IPS-15b (cell line): Measurements from ENCODE around the gene EFEMP2.
"Not testable (repeated sequence)": the region's sequence is repeated elsewhere in the genome, so short reads cannot be mapped to it uniquely, and the experiment has no call there.

Experiments used
- H3K27me3 ChIP-seq: one replicate; pipeline ENCODE4 v1.6.1; 2013; ENCODE audit warnings: low read length; ENCODE audit not compliant: control insufficient read depth, insufficient read depth
- H3K36me3 ChIP-seq: one replicate; pipeline ENCODE4 v1.6.1; 2013; ENCODE audit warnings: low read length; ENCODE audit not compliant: control insufficient read depth, insufficient read depth
- H3K4me1 ChIP-seq: one replicate; pipeline ENCODE4 v1.6.1; 2013; ENCODE audit warnings: mild to moderate bottlenecking, low read length; ENCODE audit not compliant: control insufficient read depth, insufficient read depth
- H3K4me3 ChIP-seq: one replicate; pipeline ENCODE4 v1.5.1; 2013; ENCODE audit warnings: low read depth, low read length
- H3K9ac ChIP-seq: one replicate; pipeline ENCODE4 v1.6.1; 2013; ENCODE audit warnings: low read depth, mild to moderate bottlenecking, low read length
- H3K9me3 ChIP-seq: one replicate; pipeline ENCODE4 v1.6.1; 2013; ENCODE audit warnings: mild to moderate bottlenecking, low read length; ENCODE audit not compliant: control insufficient read depth, insufficient read depth

The EFEMP2 gene

GRCh38 chr11:65842144-65842543 is 30.5 kb downstream of the EFEMP2 start:
- no peak overlapping the region for H3K9ac ChIP-seq
- no peaks in the 10 kb centered on the region for H3K27me3 ChIP-seq
- no peaks in the 10 kb centered on the region for H3K36me3 ChIP-seq
- no peak overlapping the region for H3K4me3 ChIP-seq
- no peaks in the 10 kb centered on the region for H3K9me3 ChIP-seq
- no peaks in the 10 kb centered on the region for H3K4me1 ChIP-seq

GRCh38 chr11:65834202-65834601 is 38.4 kb downstream of the EFEMP2 start:
- Histone ChIP-seq H3K9me3 (no peaks in the 10 kb centered on the region), H3K4me1 (peaks cover 7% of the 10 kb centered on the region), H3K27me3 (peaks cover 26% of the 10 kb centered on the region), H3K9ac (peak overlapping the region; percentile 28), H3K4me3 (peak overlapping the region; percentile 77), H3K36me3 (no peaks in the 10 kb centered on the region)

- peak within 1 kb of the TSS; percentile 78 for H3K9ac ChIP-seq
- H3K4me1 ChIP-seq: peaks cover 8% of the 10 kb centered on the region
- peaks cover 26% of the 10 kb centered on the region for H3K27me3 ChIP-seq
- H3K36me3 ChIP-seq: no peaks in the 10 kb centered on the region
- no peaks in the 10 kb centered on the region for H3K9me3 ChIP-seq
- peak within 1 kb of the TSS; percentile 77 for H3K4me3 ChIP-seq
Measured at GRCh38 chr11:65833297-65834030, 39.1 kb downstream of the EFEMP2 start, which contains the start of gene SNX32. Gene SNX32, plus strand, starts transcription at chr11:65833963. Its CDS starts 103 bp downstream, at chr11:65834066.

DNA sequence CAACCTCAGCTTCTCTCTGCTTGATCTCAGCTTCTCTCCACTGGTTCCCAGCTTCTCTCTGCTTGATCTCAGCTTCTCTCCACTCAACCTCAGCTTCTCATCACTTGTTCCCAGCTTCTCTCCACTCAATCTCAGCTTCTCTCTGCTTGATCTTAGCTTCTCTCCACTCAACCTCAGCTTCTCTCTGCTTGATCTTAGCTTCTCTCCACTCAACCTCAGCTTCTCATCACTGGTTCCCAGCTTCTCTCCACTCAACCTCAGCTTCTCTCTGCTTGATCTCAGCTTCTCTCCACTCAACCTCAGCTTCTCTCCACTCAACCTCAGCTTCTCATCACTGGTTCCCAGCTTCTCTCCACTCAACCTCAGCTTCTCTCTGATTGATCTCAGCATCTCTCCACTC is 40.4 kb downstream of the EFEMP2 start:
- H3K9ac ChIP-seq, H3K36me3 ChIP-seq, H3K9me3 ChIP-seq, H3K4me1 ChIP-seq, H3K4me3 ChIP-seq: not testable (repeated sequence)
- H3K27me3 ChIP-seq: peaks cover 26% of the 10 kb centered on the region

- peak overlapping the region; percentile 47 for H3K9ac ChIP-seq
- peaks cover 8% of the 10 kb centered on the region for H3K4me1 ChIP-seq
- H3K27me3 ChIP-seq: peaks cover 23% of the 10 kb centered on the region
- no peak overlapping the region for H3K4me3 ChIP-seq
- no peaks in the 10 kb centered on the region for H3K9me3 ChIP-seq
- H3K36me3 ChIP-seq: no peaks in the 10 kb centered on the region
Measured at GRCh38 chr11:65829459-65829858, 43.1 kb downstream of the EFEMP2 start.

GRCh38 chr11:65826984-65827735 is 45.4 kb downstream of the EFEMP2 start:
- no peaks in the 10 kb centered on the region for H3K36me3 ChIP-seq
- H3K4me3 ChIP-seq: no peak overlapping the region
- peaks cover 9% of the 10 kb centered on the region for H3K27me3 ChIP-seq
- no peak overlapping the region for H3K9ac ChIP-seq
- H3K4me1 ChIP-seq: peaks cover 2% of the 10 kb centered on the region
- H3K9me3 ChIP-seq: no peaks in the 10 kb centered on the region

- Histone ChIP-seq H3K36me3 (no peaks in the 10 kb centered on the region), H3K4me1 (no peaks in the 10 kb centered on the region), H3K9me3 (no peaks in the 10 kb centered on the region), H3K27me3 (no peaks in the 10 kb centered on the region), H3K9ac (no peak overlapping the region), H3K4me3 (no peak overlapping the region)
Measured at GRCh38 chr11:65822776-65823528, 49.6 kb downstream of the EFEMP2 start.

- Histone ChIP-seq H3K4me1 (peaks cover 2% of the 10 kb centered on the region), H3K9ac (no peak overlapping the region), H3K27me3 (peaks cover 8% of the 10 kb centered on the region), H3K36me3 (no peaks in the 10 kb centered on the region), H3K9me3 (no peaks in the 10 kb centered on the region), H3K4me3 (no peak overlapping the region)
Measured at GRCh38 chr11:65821107-65821506, 51.5 kb downstream of the EFEMP2 start.

DNA sequence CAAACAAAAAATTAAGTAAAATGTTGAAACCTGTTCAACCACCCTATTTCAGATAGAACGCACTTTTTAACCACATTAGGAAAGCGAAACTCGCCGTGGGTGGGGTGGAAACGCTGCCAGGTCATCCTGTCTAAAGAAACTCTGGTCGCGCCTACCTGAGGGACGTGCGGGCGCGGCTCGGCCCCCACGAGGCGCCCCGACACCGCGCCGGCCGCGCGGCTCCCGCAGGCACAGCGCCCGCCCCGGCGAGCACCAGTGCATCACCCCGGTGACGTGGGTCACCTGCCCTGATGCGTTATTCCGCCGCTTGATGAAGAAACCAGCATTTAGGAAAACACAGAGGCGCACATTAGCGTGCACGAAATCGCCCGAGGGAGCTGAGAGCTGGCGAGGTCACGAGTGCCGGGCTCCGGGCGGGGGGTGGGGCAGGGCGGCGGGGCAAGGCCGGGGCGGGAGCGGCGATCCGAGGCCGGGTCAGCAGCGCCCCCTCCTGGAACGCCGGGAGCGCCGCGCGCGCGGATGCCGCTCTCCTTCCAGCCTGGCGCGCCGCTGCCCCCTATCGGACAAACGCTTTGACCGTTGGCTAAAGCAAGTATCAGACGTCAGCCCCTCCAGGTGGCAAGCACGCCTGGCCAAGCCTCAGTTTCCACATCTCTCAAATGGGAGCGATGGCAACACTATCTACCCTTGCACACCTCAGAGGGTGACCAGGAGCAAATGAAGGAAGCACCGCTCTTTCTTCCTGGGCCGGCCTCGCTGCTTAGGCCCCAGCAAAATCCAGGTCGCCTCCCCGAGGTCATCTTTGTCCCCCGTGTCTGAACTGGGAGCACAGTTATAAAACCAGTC is 54.5 kb downstream of the EFEMP2 start:
- H3K4me1 ChIP-seq: peaks cover 2% of the 10 kb centered on the region
- peak overlapping the region; percentile 71 for H3K4me3 ChIP-seq
- H3K27me3 ChIP-seq: peaks cover 8% of the 10 kb centered on the region
- no peaks in the 10 kb centered on the region for H3K36me3 ChIP-seq
- no peaks in the 10 kb centered on the region for H3K9me3 ChIP-seq
- H3K9ac ChIP-seq: no peak overlapping the region

DNA sequence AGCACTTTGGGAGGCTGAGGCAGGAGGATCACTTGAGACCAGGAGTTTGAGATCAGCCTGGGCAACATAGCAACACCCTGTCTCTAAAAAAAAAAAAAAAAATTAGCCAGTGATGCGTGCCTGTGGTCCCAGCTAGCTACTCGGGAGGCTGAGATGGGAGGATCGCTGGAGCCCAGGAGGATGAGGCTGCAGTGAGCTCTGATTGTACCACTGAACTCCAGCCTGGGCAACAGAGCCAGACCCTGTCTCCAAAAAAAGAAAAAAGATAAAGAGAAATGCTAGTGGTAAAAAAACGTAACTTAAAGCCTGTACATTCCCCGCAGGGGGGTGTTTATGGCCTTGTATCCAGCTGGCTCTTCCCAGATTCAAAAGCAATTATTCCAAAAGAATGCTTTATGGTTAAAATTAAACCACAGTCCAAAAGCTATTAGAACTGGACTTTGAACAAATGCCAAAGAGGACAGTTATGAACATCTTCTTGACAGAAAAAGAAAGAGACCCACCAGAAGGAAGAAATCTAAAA is 55.2 kb downstream of the EFEMP2 start:
- Histone ChIP-seq H3K4me3 (peak overlapping the region; percentile 71), H3K9me3 (no peaks in the 10 kb centered on the region), H3K27me3 (peaks cover 8% of the 10 kb centered on the region), H3K9ac (no peak overlapping the region), H3K36me3 (no peaks in the 10 kb centered on the region), H3K4me1 (peaks cover 2% of the 10 kb centered on the region)

DNA sequence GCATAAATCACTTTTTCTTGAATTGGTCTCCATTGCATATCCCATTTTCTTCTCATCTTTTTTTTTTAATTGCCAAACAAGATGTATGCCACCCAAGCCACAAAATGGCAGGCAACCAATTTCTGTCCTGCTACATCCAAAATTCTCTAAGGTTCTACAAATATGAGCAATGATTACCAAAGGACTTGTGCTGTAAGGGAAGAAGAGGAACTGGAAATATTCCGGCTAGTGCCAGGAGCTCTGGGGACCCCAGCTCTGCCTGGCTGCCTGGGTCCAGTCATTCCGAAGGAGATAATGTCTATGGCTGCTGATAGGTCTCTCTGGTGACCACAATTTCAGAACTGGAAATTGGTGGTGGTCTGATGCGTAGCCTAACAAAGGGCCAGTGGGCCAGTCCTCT is 55.9 kb downstream of the EFEMP2 start:
- H3K9me3 ChIP-seq: no peaks in the 10 kb centered on the region
- no peaks in the 10 kb centered on the region for H3K36me3 ChIP-seq
- peaks cover 2% of the 10 kb centered on the region for H3K4me1 ChIP-seq
- no peak overlapping the region for H3K9ac ChIP-seq
- no peak overlapping the region for H3K4me3 ChIP-seq
- H3K27me3 ChIP-seq: peaks cover 8% of the 10 kb centered on the region
